Measurements from ENCODE around the gene RXFP1. TPM values are rescaled to one million over a fixed set of nuclear protein-coding genes. Genes with fewer than 3 reads are reported as not detected.

RXFP1 gene
- total RNA-seq, 2 donors from 2014 or later = 0.24 to 0.37 TPM

DNA sequence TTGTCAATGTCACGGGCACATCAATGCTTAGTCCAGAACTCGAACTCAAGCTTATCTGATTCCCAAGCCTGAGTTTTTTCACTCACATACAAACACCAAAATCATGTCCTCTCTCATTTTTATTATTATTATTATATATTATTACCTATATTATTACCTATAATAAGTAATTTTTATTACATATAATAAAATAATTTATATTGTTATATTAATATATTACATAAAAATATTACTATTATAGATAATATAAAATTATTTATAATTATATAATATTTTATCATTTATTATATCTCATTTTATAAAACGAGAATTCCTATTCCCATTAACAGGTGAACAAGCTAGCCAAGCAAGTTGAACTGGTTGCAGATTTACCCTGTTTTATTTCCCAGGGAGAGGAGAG, 13.0 kb downstream of the RXFP1 start:
- H3K4me1 ChIP-seq = no peaks in the 10 kb centered on the region
- no peaks in the 10 kb centered on the region for H3K36me3 ChIP-seq
- H3K9me3 ChIP-seq = no peaks in the 10 kb centered on the region
- no peak overlapping the region for H3K4me3 ChIP-seq
- intact Hi-C loops (cut with DNase I) = no loop called here
- H3K27ac ChIP-seq = no peak overlapping the region
- no peak overlapping the region for H3K9ac ChIP-seq (ENCODE audit: low read depth in 2 of 2, low read length in 2 of 2)
- DNase-seq = no peak
- no peaks in the 10 kb centered on the region for H3K27me3 ChIP-seq
- TF ChIP-seq, protein P1, sequence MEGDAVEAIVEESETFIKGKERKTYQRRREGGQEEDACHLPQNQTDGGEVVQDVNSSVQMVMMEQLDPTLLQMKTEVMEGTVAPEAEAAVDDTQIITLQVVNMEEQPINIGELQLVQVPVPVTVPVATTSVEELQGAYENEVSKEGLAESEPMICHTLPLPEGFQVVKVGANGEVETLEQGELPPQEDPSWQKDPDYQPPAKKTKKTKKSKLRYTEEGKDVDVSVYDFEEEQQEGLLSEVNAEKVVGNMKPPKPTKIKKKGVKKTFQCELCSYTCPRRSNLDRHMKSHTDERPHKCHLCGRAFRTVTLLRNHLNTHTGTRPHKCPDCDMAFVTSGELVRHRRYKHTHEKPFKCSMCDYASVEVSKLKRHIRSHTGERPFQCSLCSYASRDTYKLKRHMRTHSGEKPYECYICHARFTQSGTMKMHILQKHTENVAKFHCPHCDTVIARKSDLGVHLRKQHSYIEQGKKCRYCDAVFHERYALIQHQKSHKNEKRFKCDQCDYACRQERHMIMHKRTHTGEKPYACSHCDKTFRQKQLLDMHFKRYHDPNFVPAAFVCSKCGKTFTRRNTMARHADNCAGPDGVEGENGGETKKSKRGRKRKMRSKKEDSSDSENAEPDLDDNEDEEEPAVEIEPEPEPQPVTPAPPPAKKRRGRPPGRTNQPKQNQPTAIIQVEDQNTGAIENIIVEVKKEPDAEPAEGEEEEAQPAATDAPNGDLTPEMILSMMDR (IDR thresholded peaks at IDR 0.05) = no peak

DNA sequence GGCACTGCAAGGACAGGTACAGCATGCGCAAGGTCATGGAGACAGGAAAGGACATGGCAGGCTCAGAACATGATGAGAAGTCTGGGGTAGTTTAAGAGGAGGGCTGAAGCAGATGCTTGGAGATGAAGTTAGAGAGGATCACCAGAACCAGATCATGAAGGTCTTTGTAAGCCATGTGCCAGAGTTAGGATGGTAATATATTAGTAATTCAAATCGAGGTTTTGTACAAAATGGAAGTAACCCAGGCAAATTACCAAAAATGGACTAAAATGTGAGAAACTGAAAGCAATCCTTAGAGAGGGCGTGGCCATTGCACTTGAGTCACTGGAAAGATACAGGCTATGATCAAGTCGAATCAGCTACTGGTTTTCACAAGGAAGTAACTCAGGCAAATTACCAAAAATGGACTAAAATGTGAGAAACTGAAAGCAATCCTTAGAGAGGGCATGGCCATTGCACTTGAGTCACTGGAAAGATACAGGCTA, 13.5 kb downstream of the RXFP1 start:
- no peak overlapping the region for H3K27ac ChIP-seq
- TF ChIP-seq, protein P1 (IDR thresholded peaks at IDR 0.05) = no peak
- no peak for DNase-seq
- no peak overlapping the region for H3K4me3 ChIP-seq
- intact Hi-C loops (cut with DNase I) = no loop called here
- H3K27me3 ChIP-seq = no peaks in the 10 kb centered on the region
- H3K4me1 ChIP-seq = no peaks in the 10 kb centered on the region
- no peaks in the 10 kb centered on the region for H3K9me3 ChIP-seq
- no peak overlapping the region for H3K9ac ChIP-seq (ENCODE audit: low read depth in 2 of 2, low read length in 2 of 2)
- no peaks in the 10 kb centered on the region for H3K36me3 ChIP-seq

DNA sequence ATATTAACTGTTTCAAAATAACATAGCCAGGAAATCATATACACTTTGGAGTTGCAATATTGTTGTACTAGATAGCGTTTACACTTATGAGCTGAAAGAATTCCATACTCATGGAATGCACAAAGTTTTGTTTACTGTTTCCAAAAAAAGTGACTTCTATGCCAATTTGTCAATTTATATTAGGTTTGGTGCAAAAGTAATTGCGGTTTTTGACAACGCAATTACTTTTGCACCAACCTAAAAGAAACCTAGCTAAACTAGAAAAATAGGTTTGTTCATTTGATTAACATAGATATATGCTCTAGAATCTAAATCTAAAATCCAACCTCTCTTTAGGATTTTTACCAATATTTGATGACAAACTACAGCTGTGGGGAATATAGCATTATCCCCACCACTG, 15.2 kb downstream of the RXFP1 start:
- no peaks in the 10 kb centered on the region for H3K9me3 ChIP-seq

DNA sequence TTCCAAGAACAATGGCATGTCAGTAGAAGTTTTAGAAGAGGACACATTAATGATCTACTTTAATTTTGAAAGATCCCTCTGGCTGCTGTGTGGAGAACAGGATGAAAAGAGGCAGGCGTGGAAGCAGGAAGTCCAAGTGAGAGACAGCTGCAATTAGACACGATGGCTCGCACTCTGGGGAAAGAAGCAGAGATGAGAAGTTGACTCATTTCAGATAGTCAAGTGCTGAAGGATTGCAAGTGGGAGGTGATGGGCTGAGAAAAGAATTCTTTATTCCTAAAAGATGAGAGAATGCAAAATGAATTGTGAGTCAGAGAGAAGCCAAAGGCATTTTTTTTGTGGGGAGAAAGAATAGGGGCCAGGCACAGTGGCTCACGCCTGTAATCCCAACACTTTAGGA, 16.5 kb downstream of the RXFP1 start:
- H3K36me3 ChIP-seq = no peaks in the 10 kb centered on the region
- no peak overlapping the region for H3K9ac ChIP-seq (ENCODE audit: low read depth in 2 of 2, low read length in 2 of 2)
- no peaks in the 10 kb centered on the region for H3K4me1 ChIP-seq
- intact Hi-C loops (cut with DNase I) = no loop called here
- DNase-seq = no peak
- TF ChIP-seq, protein P1 (IDR thresholded peaks at IDR 0.05) = no peak
- H3K27me3 ChIP-seq = no peaks in the 10 kb centered on the region
- H3K4me3 ChIP-seq = no peak overlapping the region
- no peaks in the 10 kb centered on the region for H3K9me3 ChIP-seq
- no peak overlapping the region for H3K27ac ChIP-seq

More for the DNA sequence above, 15.2 kb downstream of the RXFP1 start:
- no peaks in the 10 kb centered on the region for H3K4me1 ChIP-seq
- no peak overlapping the region for H3K4me3 ChIP-seq
- H3K9ac ChIP-seq (ENCODE audit: low read depth in 2 of 2, low read length in 2 of 2) = no peak overlapping the region
- H3K27ac ChIP-seq = no peak overlapping the region
- intact Hi-C loops (cut with DNase I) = no loop called here
- no peaks in the 10 kb centered on the region for H3K36me3 ChIP-seq
- TF ChIP-seq, protein P1 (IDR thresholded peaks at IDR 0.05) = no peak
- DNase-seq = no peak
- no peaks in the 10 kb centered on the region for H3K27me3 ChIP-seq

DNA sequence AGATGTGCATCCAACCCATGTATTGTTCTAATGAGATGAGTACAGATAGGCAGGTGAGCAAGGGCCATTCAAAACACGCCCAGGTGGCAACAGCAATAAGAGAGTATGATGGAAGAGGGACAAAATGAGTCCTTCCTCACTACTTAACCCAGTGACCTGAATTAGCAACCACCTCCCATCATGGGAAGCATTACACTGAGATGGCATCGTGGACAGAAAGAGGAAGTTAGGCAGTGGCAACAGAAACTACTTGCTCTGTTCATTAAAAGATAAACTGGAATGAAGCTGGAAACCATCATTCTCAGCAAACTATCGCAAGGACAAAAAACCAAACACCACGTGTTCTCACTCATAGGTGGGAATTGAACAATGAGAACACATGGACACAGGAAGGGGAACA, 17.2 kb downstream of the RXFP1 start:
- TF ChIP-seq, protein P1 (IDR thresholded peaks at IDR 0.05) = no peak
- H3K27ac ChIP-seq = no peak overlapping the region
- no peak overlapping the region for H3K4me3 ChIP-seq
- H3K4me1 ChIP-seq = no peaks in the 10 kb centered on the region
- H3K36me3 ChIP-seq = no peaks in the 10 kb centered on the region
- intact Hi-C loops (cut with DNase I) = no loop called here
- no peak for DNase-seq
- H3K27me3 ChIP-seq = no peaks in the 10 kb centered on the region
- H3K9me3 ChIP-seq = no peaks in the 10 kb centered on the region
- no peak overlapping the region for H3K9ac ChIP-seq (ENCODE audit: low read depth in 2 of 2, low read length in 2 of 2)

Data from colonic mucosa (tissue), 4 donors.